Loucy (cell line): Measurements from ENCODE around the gene PLIN3.

Experiments
- CTCF ChIP-seq: fragments of 200-600 bp; sonication (generic); conservative IDR thresholded peaks from 2 replicates; pipeline ENCODE4 v1.5.1; 2014; ENCODE audit warnings: mild to moderate bottlenecking, antibody characterized with exemption, low read length
- EZH2phosphoT487 ChIP-seq: fragments of 200-600 bp; IDR thresholded peaks from 2 replicates; pipeline ENCODE4 v1.6.1; 2018; ENCODE audit warnings: antibody characterized with exemption, mild to moderate bottlenecking, moderate library complexity, borderline replicate concordance

- no peak for TF ChIP-seq CTCF
- TF ChIP-seq EZH2phosphoT487: no peak
Measured at GRCh38 chr19:4878491-4878968, 11.1 kb upstream of the PLIN3 start.
